K562 (cell line): ENCODE measurements around the gene ATP6V1A. TPM values are rescaled to one million over a fixed set of nuclear protein-coding genes. Genes with fewer than 3 reads are reported as not detected.

ENCODE experiments used
- ARID3A ChIP-seq: IDR thresholded peaks from 2 replicates; pipeline ENCODE4 v1.6.1; 2012; ENCODE audit warnings: low read depth, low read length, improper control_type of control experiment, borderline replicate concordance
- CHCHD3 ChIP-seq: fragments of 250-450 bp; sonication (Bioruptor Pico); IDR thresholded peaks from 2 replicates; pipeline ENCODE4 v2.1.2; 2022; ENCODE audit warnings: mild to moderate bottlenecking
- HBP1 ChIP-seq: fragments of 450-650 bp; formaldehyde crosslinking; IDR thresholded peaks from 2 replicates; pipeline ENCODE4 v1.4.0; 2022; ENCODE audit warnings: missing genetic modification characterization
- MLLT1 ChIP-seq, 2 experiments: fragments of 450-650 bp; IDR thresholded peaks; 2 replicates each; pipeline ENCODE4 v1.6.1; 2016
- NR4A1 ChIP-seq, 2 experiments: fragments of 250-450 bp in 1 of 2; fragments of 450-650 bp in 1 of 2; sonication (Bioruptor Pico) in 1 of 2; IDR thresholded peaks; 2 replicates each; pipeline versions ENCODE4 v1.4.0 to v1.6.1; 2016 to 2020; ENCODE audit warnings: mild to moderate bottlenecking in 2 of 2, missing compliant biosample characterization in 1 of 2, missing genetic modification characterization in 1 of 2, moderate library complexity in 1 of 2
- RREB1 ChIP-seq: fragments of 250-450 bp; sonication (Bioruptor Pico); IDR thresholded peaks from 2 replicates; pipeline ENCODE4 v1.4.0; 2020
- SRSF7 ChIP-seq: fragments of 200-400 bp; formaldehyde crosslinking; optimal IDR thresholded peaks from 2 replicates; pipeline ENCODE3; 2017; ENCODE audit warnings: mild to moderate bottlenecking, low read depth, low read length
- TARDBP ChIP-seq: fragments of 450-650 bp; IDR thresholded peaks from 2 replicates; pipeline ENCODE4 v1.6.1; 2016
- TFE3 ChIP-seq: fragments of 450-650 bp; formaldehyde crosslinking; IDR thresholded peaks from 2 replicates; pipeline ENCODE4 v1.4.0; 2020; ENCODE audit warnings: mild to moderate bottlenecking, mixed read lengths
- THRA ChIP-seq: fragments of 450-650 bp; IDR thresholded peaks from 2 replicates; pipeline ENCODE4 v1.6.1; 2017; ENCODE audit warnings: mild to moderate bottlenecking, moderate library complexity
- polyA plus RNA-seq, 8 experiments: library from polyadenylated mRNA; depleted of rRNA in 4 of 8; stranded (reverse) in 5 of 8; unstranded in 3 of 8; fragments of >200 nt; fragmentation: Nextera tagmentation in 2 of 8; fragmentation: Illumina TruSeq in 1 of 8; extraction: Ambion mirVana in 2 of 8; extraction: Trizol in 1 of 8; gene quantifications; 2 replicates each; pipeline versions ENCODE4 v1.2.1 to v1.2.3, GENCODE V29; 2011 to 2014; ENCODE audit warnings: inconsistent platforms in 1 of 8, missing spikeins in 1 of 8
- total RNA-seq, 7 experiments: library from RNA; depleted of rRNA in 6 of 7; stranded (reverse); fragments of >200 nt in 6 of 7; fragmentation: Illumina TruSeq in 2 of 7; extraction: Trizol in 2 of 7; gene quantifications; 2 replicates each; pipeline versions ENCODE4 v1.2.1 to v1.2.3, GENCODE V29; 2011 to 2021; ENCODE audit warnings: low replicate concordance in 1 of 7

ATP6V1A gene
- total and polyA plus RNA-seq, 9 of the 15 experiments (the other 6 are each of a cell fraction or from before 2014, with no cell fraction given) = 23.6 to 57.1 (median 39.9) TPM

- no peak for TF ChIP-seq THRA
- 0 out of 2 replicates have a peak, but pooled peaks have one; percentile 53 for TF ChIP-seq CHCHD3 (CRISPR knock-in tag)
- TF ChIP-seq TARDBP = no peak
- TF ChIP-seq RREB1 (CRISPR knock-in tag) = no peak
- peak in 1 of 2 experiments; percentile 47; a peak in 1 of 4 replicates for TF ChIP-seq MLLT1 (IDR thresholded peaks at IDR 0.05)
- TF ChIP-seq NR4A1 (CRISPR knock-in tag; IDR thresholded peaks at IDR 0.05) = no peak
- TF ChIP-seq NR4A1 (tag; IDR thresholded peaks at IDR 0.05) = no peak
- TF ChIP-seq ARID3A = no peak
- no peak for TF ChIP-seq TFE3 (CRISPR knock-in tag)
- 0 out of 2 replicates have a peak, but pooled peaks have one; percentile 35 for TF ChIP-seq HBP1 (CRISPR knock-in tag)
- TF ChIP-seq SRSF7 = no peak
Observed at GRCh38 chr3:113745756-113746547, 883 bp upstream of the ATP6V1A start, which contains the start of gene NAA50 (continued).
